Thymus (tissue), 11 donors: ENCODE data around the gene ODR4. TPM values are rescaled to one million over a fixed set of nuclear protein-coding genes. Genes with fewer than 3 reads are reported as not detected.

Experiments
- DNase-seq, 9 donors: peaks; one replicate each; pipeline ENCODE4 v3.0.0-alpha.2; 2013; ENCODE audit warnings: low spot score in 9 of 9, low read depth in 6 of 9, missing footprints in 1 of 9
- H3K27ac ChIP-seq, 2 donors: one replicate each; pipeline ENCODE4 v1.5.1; 2013; ENCODE audit warnings: control low read depth in 1 of 2, low read depth in 1 of 2, low read length in 1 of 2, mild to moderate bottlenecking in 1 of 2, moderate library complexity in 1 of 2
- H3K27me3 ChIP-seq, 2 donors: one replicate each; pipeline ENCODE4 v1.5.1; 2013; ENCODE audit warnings: low read length in 1 of 2; ENCODE audit not compliant: control insufficient read depth in 2 of 2, insufficient read depth in 1 of 2
- H3K36me3 ChIP-seq, 2 donors: one replicate each; pipeline ENCODE4 v1.5.1; 2013; ENCODE audit warnings: low read length in 1 of 2, mild to moderate bottlenecking in 1 of 2, moderate library complexity in 1 of 2; ENCODE audit not compliant: control insufficient read depth in 2 of 2, insufficient read depth in 2 of 2
- H3K4me1 ChIP-seq, 2 donors: one replicate each; pipeline ENCODE4 v1.5.1; 2013; ENCODE audit warnings: low read length in 2 of 2; ENCODE audit not compliant: control insufficient read depth in 2 of 2, insufficient read depth in 2 of 2
- H3K4me3 ChIP-seq, 2 donors: one replicate each; pipeline ENCODE4 v1.5.1; 2013; ENCODE audit warnings: low read length in 2 of 2, control low read depth in 1 of 2, mild to moderate bottlenecking in 1 of 2
- H3K9me3 ChIP-seq, 2 donors: one replicate each; pipeline ENCODE4 v1.5.1; 2013; ENCODE audit warnings: low read length in 1 of 2, mild to moderate bottlenecking in 1 of 2; ENCODE audit not compliant: control insufficient read depth in 2 of 2, insufficient read depth in 1 of 2
- WGBS: extraction: QIAGEN DNeasy Blood & Tissue Kit; methylation state at CpG from one replicate; pipeline ENCODE4 v1.1.7; 2013; 5-methylcytosine and 5-hydroxymethylcytosine counted together
- polyA plus RNA-seq: library from polyadenylated mRNA; stranded (reverse); fragments of 200-250 nt; gene quantifications from one replicate; pipeline ENCODE4 v1.2.3, GENCODE V29; 2013
- total RNA-seq: library from RNA; stranded (reverse); fragments of 120-200 nt; gene quantifications from one replicate; pipeline ENCODE4 v1.2.4, GENCODE V29; 2013
- donor health status: healthy.

ODR4 gene
- total and polyA plus RNA-seq, 2 donors = 15.2 to 16.6 TPM

DNA sequence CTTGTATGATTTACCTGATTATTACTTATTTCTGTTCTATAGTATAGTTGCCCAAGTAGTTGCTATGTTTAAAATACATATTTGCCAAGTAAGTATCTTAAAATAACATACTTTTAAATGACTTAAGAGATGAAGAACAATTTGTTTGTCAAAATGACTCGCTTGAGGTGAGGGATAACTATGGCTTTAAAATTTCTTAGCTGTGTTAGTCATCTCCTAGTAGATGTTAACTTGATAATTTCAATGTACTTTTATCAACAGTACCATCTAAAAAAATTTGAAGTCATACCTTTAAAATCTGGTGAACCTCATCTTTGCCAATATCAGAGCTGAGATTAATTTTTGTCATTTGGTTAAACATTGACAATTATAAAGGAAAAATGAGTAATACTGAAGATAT is 37.7 kb downstream of the ODR4 start:
- Histone ChIP-seq H3K4me1 (no peaks in the 10 kb centered on the region), H3K27ac (no peak overlapping the region), H3K36me3 (peaks cover 3 to 23% of the 10 kb centered on the region in 2 donors), H3K4me3 (no peak overlapping the region), H3K27me3 (no peaks in the 10 kb centered on the region), H3K9me3 (no peaks in the 10 kb centered on the region)
- no peak for DNase-seq
- WGBS = 99% methylated on average over 1 of the region's 1 CpG

DNA sequence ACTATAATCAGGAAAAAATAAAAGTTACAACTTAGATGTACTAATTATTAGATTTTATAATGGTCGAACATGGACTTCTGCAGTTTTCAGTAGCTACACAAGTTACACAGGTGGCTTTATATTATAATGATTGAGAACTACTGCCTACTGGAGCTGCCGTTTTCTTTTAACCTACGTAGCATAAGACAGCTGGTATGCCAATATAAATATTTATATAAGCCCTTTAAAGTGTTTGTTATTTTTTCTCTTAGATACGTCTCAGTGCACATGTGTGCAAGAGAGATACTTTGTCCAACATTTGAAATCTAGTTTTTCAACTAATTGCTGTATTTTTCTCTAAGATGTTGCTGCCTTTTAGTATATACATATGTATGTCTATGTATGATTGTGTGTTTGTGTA is 42.9 kb downstream of the ODR4 start:
- H3K27me3 ChIP-seq = no peaks in the 10 kb centered on the region

DNA sequence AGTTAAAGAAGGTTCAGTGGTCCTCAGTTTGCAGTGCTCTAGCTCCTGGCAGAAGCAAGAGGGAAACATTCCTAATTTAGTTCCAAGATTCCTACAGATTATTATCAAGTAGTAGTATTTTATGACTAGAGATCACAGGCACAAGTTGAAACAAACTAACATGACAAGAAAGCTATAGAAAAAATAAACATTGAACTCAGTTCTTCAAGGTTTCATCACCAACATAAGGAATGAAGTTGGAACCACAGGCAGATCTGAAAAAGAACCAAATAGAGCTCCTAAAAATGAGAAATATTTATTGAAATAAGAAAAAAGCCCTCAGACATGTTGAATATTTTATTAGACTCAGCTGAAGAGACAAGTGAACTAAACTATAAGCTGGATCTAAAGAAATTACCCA is 44.7 kb downstream of the ODR4 start:
- no peak overlapping the region for H3K4me3 ChIP-seq
- H3K36me3 ChIP-seq = peaks cover 0 to 17% of the 10 kb centered on the region in 2 donors
- no peaks in the 10 kb centered on the region for H3K27me3 ChIP-seq
- no peaks in the 10 kb centered on the region for H3K4me1 ChIP-seq
- DNase-seq = no peak
- H3K27ac ChIP-seq = no peak overlapping the region
- H3K9me3 ChIP-seq = no peaks in the 10 kb centered on the region

More for the DNA sequence above, 42.9 kb downstream of the ODR4 start:
- DNase-seq = no peak
- H3K4me3 ChIP-seq = no peak overlapping the region
- WGBS = 98% methylated on average over 4 of the region's 4 CpGs
- H3K27ac ChIP-seq = no peak overlapping the region
- H3K36me3 ChIP-seq = peaks cover 0 to 17% of the 10 kb centered on the region in 2 donors
- H3K9me3 ChIP-seq = no peaks in the 10 kb centered on the region
- H3K4me1 ChIP-seq = no peaks in the 10 kb centered on the region

DNA sequence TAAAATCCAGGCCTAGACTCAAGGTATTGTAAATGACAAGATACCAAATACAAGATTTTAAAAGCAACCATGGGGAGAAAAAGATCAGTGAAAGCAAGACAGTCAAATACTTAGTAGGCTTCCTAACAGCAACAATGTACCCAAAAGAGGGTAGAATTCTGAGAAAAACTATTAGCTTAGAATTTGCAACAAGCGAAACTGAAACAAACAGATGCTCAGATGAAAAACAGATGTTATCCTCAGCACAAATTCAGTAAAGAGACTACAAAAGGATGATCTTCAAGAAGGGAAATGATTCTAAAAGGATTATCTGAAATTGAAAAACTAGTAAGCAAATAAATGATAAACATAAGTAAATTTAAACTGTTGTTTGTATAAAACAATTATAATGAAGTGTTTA is 45.3 kb downstream of the ODR4 start:
- 69% methylated on average over 1 of the region's 1 CpG for WGBS
- Histone ChIP-seq H3K4me1 (no peaks in the 10 kb centered on the region), H3K27ac (no peak overlapping the region), H3K27me3 (no peaks in the 10 kb centered on the region), H3K4me3 (no peak overlapping the region), H3K9me3 (no peaks in the 10 kb centered on the region), H3K36me3 (peaks cover 0 to 14% of the 10 kb centered on the region in 2 donors)
- DNase-seq = peak in 1 of 9 donors; percentile 19

DNA sequence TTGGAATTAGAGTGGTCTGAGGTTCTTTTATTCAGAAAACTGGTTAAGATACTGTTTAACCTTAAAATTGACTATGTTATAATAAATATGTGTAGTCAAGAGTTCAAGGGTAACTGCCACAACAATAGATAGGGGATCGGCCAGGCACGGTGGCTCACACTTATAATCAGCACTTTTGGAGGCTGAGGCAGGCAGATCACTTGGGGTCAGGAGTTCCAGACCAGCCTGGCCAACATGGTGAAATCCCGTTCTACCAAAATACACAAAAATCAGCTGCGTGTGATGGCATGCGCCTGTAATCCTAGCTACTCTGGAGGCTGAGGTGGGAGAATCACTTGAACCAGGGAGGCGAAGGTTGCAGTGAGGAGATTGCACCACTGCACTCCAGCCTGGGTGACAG is 45.8 kb downstream of the ODR4 start:
- H3K4me1 ChIP-seq = no peaks in the 10 kb centered on the region
- H3K27ac ChIP-seq = no peak overlapping the region
- H3K4me3 ChIP-seq = no peak overlapping the region
- WGBS = 97% methylated on average over 6 of the region's 6 CpGs
- no peaks in the 10 kb centered on the region for H3K9me3 ChIP-seq
- no peaks in the 10 kb centered on the region for H3K27me3 ChIP-seq
- no peak for DNase-seq
- H3K36me3 ChIP-seq = peaks cover 0 to 14% of the 10 kb centered on the region in 2 donors

DNA sequence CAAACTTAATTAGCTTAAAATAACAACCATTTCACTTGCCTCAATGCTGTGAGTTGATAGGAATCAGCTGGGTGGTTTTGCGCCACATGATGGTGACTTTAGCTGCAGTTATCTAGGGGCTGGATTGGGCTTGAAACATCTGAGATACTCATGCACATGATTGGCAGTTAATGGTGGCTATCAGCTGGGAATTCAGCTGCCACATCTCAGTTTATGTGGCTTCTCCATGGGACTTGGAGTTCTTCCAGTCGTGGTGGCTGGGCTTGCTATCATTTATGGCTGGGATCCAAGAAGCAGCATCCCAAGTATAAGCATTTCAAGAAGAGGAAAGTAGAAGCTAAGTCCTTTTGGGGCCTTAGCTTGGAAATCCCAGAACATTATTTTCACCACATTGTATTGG is 48.9 kb downstream of the ODR4 start:
- no peak for DNase-seq
- 97% methylated on average over 2 of the region's 2 CpGs for WGBS
- Histone ChIP-seq H3K27ac (no peak overlapping the region), H3K27me3 (no peaks in the 10 kb centered on the region), H3K36me3 (peaks cover 0 to 2% of the 10 kb centered on the region in 2 donors), H3K9me3 (no peaks in the 10 kb centered on the region), H3K4me1 (no peaks in the 10 kb centered on the region), H3K4me3 (no peak overlapping the region)

DNA sequence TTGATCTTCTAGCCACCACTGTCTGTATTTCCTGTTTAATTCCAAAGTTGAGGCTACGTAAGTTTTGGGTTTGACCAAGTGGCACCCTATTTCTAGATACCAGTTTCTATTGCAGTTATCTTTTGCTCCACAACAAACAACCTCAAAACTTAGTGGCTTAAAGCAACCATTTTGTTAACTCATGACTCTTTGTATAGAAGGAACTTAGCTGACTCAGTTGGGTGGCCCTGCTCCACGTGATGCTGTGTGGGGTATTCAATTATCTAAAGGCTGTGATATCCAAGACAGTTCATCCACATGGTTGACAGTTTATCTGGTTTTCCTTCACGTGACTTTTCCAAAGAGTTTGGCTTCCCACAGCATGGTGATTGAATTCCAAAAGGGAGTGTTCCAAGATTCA is 50.5 kb downstream of the ODR4 start:
- no peaks in the 10 kb centered on the region for H3K36me3 ChIP-seq
- no peaks in the 10 kb centered on the region for H3K9me3 ChIP-seq
- no peak overlapping the region for H3K27ac ChIP-seq
- no peaks in the 10 kb centered on the region for H3K4me1 ChIP-seq
- 94% methylated on average over 3 of the region's 3 CpGs for WGBS
- H3K27me3 ChIP-seq = no peaks in the 10 kb centered on the region
- H3K4me3 ChIP-seq = no peak overlapping the region
- DNase-seq = no peak

DNA sequence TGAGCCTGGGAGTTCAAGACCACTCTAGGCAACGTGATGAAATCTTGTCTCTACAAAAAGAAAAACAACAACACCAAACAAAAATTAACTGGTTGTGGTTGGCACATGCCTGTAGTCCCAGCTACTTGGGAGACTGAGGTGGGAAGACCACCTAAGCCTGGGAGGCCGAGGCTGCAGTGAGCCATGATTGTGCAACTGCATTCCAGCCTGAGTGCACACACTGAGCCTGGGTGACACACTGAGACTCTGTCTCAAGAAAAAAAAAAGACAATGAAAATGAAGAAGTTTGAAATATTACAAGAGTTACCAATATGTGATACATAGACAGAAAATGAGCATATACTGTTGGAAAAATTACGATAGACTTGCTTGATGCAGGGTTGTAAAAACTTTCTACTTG is 53.4 kb downstream of the ODR4 start:
- no peak for DNase-seq
- Histone ChIP-seq H3K4me3 (no peak overlapping the region), H3K4me1 (no peaks in the 10 kb centered on the region), H3K36me3 (no peaks in the 10 kb centered on the region), H3K27me3 (no peaks in the 10 kb centered on the region), H3K27ac (no peak overlapping the region), H3K9me3 (no peaks in the 10 kb centered on the region)
- WGBS = 98% methylated on average over 3 of the region's 3 CpGs

DNA sequence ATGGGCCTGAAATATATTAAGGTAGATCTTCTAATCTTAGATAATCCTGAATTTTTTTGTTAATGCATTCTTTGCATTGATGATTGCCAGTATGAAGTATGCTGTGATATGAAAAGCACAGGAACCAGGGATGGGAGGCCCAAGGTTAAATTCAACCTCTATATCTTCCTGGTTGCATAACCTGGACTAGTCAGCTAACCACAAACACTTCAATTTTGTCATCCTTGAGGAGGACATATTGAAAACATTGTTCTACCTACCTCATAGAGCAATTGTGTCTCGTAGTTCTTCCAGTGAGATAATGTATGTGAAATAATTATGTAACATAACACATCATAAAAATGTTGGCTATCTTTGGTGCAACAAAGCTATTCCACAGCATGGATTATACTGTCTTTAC is 59.7 kb downstream of the ODR4 start:
- H3K36me3 ChIP-seq = no peaks in the 10 kb centered on the region
- H3K27me3 ChIP-seq = no peaks in the 10 kb centered on the region
- H3K4me3 ChIP-seq = no peak overlapping the region
- DNase-seq = no peak
- no peaks in the 10 kb centered on the region for H3K4me1 ChIP-seq
- WGBS = 96% methylated on average over 1 of the region's 1 CpG
- no peak overlapping the region for H3K27ac ChIP-seq
- H3K9me3 ChIP-seq = no peaks in the 10 kb centered on the region

DNA sequence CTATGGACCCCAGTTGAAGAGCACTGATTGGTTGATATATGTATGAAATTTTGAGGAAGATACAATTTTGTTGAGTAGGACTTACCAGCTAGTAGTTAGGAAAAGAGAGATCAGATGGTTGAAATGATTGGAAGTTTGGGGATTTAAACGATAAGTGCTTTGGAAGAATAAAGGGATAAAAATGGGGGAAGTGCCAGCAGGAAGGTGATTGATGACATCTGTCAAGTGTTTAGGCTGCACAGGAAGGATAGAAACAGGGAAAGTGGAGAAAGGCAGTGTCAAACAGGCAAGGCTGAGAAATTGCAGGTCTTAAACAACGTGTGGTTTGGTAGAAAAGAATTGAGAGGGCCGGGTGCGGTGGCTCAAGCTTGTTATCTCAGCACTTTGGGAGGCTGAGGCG is 62.9 kb downstream of the ODR4 start:
- Histone ChIP-seq H3K27me3 (no peaks in the 10 kb centered on the region), H3K4me1 (no peaks in the 10 kb centered on the region), H3K4me3 (no peak overlapping the region), H3K9me3 (no peaks in the 10 kb centered on the region), H3K36me3 (no peaks in the 10 kb centered on the region), H3K27ac (no peak overlapping the region)
- no peak for DNase-seq
- WGBS = 86% methylated on average over 5 of the region's 5 CpGs
